ENCODE measurements around the gene LHFPL6. TPM values are rescaled to one million over a fixed set of nuclear protein-coding genes. Genes with fewer than 3 reads are reported as not detected.

The LHFPL6 gene
- total RNA-seq, 6 experiments from 2014 or later, result 57.5 to 75.3 (median 61.4) TPM

DNA sequence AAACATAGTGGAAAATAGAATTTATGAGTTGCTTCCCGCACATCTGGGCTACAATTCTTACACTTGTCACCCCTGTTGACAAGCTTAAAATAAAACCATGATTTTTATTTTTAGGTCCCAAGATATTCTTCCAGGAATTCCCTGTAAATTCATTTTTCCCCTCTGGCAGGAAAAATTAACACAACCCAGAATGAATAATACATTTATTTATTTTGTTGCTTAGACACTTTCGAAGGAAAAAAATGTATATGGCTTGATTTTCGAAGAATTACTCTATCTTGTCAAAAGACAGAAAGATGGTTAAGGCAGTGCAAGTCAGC lies 74.4 kb downstream of the LHFPL6 start:
- no peaks in the 10 kb centered on the region for H3K27me3 Mint-ChIP-seq (ENCODE audit: insufficient read depth)
- H3K4me3 Mint-ChIP-seq, result peak overlapping the region; percentile 63
- H3K9me3 Mint-ChIP-seq, result no peaks in the 10 kb centered on the region
- peaks cover 17% of the 10 kb centered on the region for H3K36me3 Mint-ChIP-seq (ENCODE audit: low read depth)
- TF ChIP-seq, protein P1, sequence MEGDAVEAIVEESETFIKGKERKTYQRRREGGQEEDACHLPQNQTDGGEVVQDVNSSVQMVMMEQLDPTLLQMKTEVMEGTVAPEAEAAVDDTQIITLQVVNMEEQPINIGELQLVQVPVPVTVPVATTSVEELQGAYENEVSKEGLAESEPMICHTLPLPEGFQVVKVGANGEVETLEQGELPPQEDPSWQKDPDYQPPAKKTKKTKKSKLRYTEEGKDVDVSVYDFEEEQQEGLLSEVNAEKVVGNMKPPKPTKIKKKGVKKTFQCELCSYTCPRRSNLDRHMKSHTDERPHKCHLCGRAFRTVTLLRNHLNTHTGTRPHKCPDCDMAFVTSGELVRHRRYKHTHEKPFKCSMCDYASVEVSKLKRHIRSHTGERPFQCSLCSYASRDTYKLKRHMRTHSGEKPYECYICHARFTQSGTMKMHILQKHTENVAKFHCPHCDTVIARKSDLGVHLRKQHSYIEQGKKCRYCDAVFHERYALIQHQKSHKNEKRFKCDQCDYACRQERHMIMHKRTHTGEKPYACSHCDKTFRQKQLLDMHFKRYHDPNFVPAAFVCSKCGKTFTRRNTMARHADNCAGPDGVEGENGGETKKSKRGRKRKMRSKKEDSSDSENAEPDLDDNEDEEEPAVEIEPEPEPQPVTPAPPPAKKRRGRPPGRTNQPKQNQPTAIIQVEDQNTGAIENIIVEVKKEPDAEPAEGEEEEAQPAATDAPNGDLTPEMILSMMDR (IDR thresholded peaks at IDR 0.05), result no peak
- DNase-seq, result no peak
- H3K27ac Mint-ChIP-seq, result peak overlapping the region; percentile 93
- peaks cover 77% of the 10 kb centered on the region for H3K4me1 Mint-ChIP-seq (ENCODE audit: low read depth)

DNA sequence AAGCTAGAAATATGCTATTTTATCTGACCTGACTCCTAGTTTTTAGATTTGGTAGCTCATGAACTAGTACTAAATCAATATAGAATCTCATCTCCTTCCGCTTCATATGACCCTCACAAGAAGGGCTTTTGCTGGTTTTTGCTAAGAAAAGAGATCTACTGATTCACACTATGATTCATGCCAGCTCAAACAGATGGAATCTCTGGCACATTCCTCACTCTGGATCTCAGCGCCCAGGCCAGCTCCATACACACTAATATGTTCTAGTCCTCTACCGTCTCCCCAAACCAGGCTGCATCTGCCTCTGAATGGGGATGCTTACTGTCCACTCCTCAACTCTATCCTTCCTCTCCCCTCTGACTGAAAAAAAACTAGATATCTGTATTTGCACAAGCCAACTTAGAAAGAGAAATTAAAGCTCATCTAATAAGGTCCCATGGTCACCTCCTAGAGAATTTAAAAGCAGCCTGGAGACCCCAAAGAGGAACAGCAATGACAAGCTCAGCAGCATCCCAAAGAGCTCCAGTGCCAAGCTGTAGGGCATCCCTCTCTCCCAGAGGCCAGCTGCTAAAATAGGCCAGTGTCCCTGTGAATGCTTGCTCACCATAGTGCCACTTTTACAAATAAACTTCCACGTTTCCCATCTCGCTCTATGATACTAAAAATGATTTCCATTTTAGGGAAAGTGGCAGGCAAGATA lies 74.9 kb downstream of the LHFPL6 start:
- H3K36me3 Mint-ChIP-seq (ENCODE audit: low read depth), result peaks cover 15% of the 10 kb centered on the region
- peaks cover 77% of the 10 kb centered on the region for H3K4me1 Mint-ChIP-seq (ENCODE audit: low read depth)
- peak overlapping the region; percentile 93 for H3K27ac Mint-ChIP-seq

DNA sequence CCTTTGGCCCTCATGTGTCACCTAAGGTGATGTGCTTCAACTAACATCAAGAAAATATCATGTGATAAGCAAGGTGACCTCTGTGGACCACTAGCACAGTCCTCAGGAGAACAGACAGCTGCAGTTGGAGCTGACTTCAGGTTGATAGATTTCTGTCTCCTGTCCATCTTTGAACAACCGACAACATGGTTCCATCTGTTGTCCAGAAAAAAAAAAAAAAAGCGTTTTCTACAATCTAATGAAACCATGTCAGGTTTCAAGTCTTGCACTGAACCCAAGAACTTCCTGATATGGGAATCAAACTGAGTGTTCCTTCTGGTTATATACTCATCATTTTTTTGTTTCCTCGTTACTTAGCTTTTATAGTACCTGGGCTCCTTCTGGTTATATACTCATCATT lies 75.7 kb downstream of the LHFPL6 start:
- no peaks in the 10 kb centered on the region for H3K9me3 Mint-ChIP-seq
- TF ChIP-seq, protein P1 (IDR thresholded peaks at IDR 0.05), result no peak
- peaks cover 70% of the 10 kb centered on the region for H3K4me1 Mint-ChIP-seq (ENCODE audit: low read depth)
- no peak for DNase-seq
- H3K27ac Mint-ChIP-seq, result peak overlapping the region; percentile 93
- H3K4me3 Mint-ChIP-seq, result peak overlapping the region; percentile 63
- H3K27me3 Mint-ChIP-seq (ENCODE audit: insufficient read depth), result no peaks in the 10 kb centered on the region
- peaks cover 10% of the 10 kb centered on the region for H3K36me3 Mint-ChIP-seq (ENCODE audit: low read depth)

More for the DNA sequence above, 74.9 kb downstream of the LHFPL6 start:
- no peaks in the 10 kb centered on the region for H3K27me3 Mint-ChIP-seq (ENCODE audit: insufficient read depth)
- DNase-seq, result peak; percentile 93
- peak overlapping the region; percentile 63 for H3K4me3 Mint-ChIP-seq
- no peaks in the 10 kb centered on the region for H3K9me3 Mint-ChIP-seq
- TF ChIP-seq, protein P1 (IDR thresholded peaks at IDR 0.05), result no peak

DNA sequence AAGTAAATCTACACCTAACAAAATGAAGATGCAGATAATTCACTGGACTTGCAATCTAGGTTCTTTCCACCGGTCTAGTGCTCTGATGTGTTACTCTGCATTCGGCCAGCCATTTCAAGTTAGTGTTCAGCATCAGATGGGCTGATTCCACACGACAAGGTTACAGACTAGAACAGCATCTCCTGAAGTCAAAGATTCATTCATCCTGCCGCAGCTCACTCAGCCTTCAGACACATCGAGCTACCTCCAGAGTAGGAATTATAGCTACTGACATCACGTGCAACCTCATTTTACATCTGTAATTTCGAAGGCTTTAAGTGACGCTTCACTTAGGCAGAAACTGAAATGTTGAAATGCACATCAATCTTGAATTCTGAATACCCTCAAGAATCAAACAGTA lies 76.5 kb downstream of the LHFPL6 start:
- Mint-ChIP-seq H3K4me3 (no peak overlapping the region), H3K4me1 (ENCODE audit: low read depth) (peaks cover 62% of the 10 kb centered on the region), H3K36me3 (ENCODE audit: low read depth) (peaks cover 10% of the 10 kb centered on the region), H3K27me3 (ENCODE audit: insufficient read depth) (no peaks in the 10 kb centered on the region), H3K27ac (peak overlapping the region; percentile 93), H3K9me3 (no peaks in the 10 kb centered on the region)
- DNase-seq, result no peak
- TF ChIP-seq, protein P1 (IDR thresholded peaks at IDR 0.05), result no peak

DNA sequence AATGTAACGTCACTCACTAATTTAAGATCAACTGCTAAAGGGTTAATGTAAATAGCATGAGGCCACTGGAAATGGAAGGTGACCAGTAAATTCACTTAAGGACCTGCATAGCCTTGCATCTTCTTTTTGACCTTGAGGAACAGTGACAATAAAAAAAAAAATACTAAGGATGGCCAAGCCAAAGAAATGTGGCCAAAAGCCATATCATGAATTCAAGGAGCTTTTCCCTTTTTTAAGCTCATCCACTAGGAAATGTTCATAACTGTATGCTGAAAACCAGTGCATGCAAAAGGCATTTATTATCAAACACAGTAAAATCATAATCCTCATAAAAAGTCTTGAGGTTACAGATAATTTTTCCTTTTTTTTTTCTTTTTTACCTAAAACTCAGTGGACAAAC lies 77.5 kb downstream of the LHFPL6 start:
- TF ChIP-seq, protein P1 (IDR thresholded peaks at IDR 0.05), result no peak
- Mint-ChIP-seq H3K9me3 (no peaks in the 10 kb centered on the region), H3K4me1 (ENCODE audit: low read depth) (peaks cover 52% of the 10 kb centered on the region), H3K27ac (no peak overlapping the region; the same call in 1 of the 2 replicates), H3K4me3 (no peak overlapping the region), H3K27me3 (ENCODE audit: insufficient read depth) (no peaks in the 10 kb centered on the region), H3K36me3 (ENCODE audit: low read depth) (peaks cover 10% of the 10 kb centered on the region)
- no peak for DNase-seq

All from HFFc6 (cell line).